ENCODE measurements around the gene MSANTD2.

MSANTD2 gene

GRCh38 chr11:124837491-124837856 lies 37.3 kb upstream of the MSANTD2 start:
- Histone ChIP-seq H3K27me3 (ENCODE audit: control insufficient read depth, insufficient read depth, low read length) (peaks cover 44% of the 10 kb centered on the region), H3K9me3 (replicated peaks; ENCODE audit: low read length) (no peaks in the 10 kb centered on the region), H3K36me3 (ENCODE audit: insufficient read depth, low read length) (no peaks in the 10 kb centered on the region), H3K9ac (ENCODE audit: low read depth, low read length) (no peak overlapping the region), H3K4me1 (ENCODE audit: control insufficient read depth, insufficient read depth, low read length) (peaks cover 21% of the 10 kb centered on the region), H3K4me2 (ENCODE audit: low read length) (peak overlapping the region; percentile 18), H3K4me3 (ENCODE audit: low read length) (no peak overlapping the region)

- Histone ChIP-seq H3K36me3 (ENCODE audit: insufficient read depth, low read length) (no peaks in the 10 kb centered on the region), H3K9ac (ENCODE audit: low read depth, low read length) (peak overlapping the region; percentile 70), H3K4me2 (ENCODE audit: low read length) (peak overlapping the region; percentile 16), H3K4me1 (ENCODE audit: control insufficient read depth, insufficient read depth, low read length) (peaks cover 21% of the 10 kb centered on the region), H3K27me3 (ENCODE audit: control insufficient read depth, insufficient read depth, low read length) (peaks cover 29% of the 10 kb centered on the region), H3K4me3 (ENCODE audit: low read length) (peak overlapping the region; percentile 21), H3K9me3 (replicated peaks; ENCODE audit: low read length) (no peaks in the 10 kb centered on the region)
Measured at GRCh38 chr11:124835918-124836317, 35.7 kb upstream of the MSANTD2 start.

DNA sequence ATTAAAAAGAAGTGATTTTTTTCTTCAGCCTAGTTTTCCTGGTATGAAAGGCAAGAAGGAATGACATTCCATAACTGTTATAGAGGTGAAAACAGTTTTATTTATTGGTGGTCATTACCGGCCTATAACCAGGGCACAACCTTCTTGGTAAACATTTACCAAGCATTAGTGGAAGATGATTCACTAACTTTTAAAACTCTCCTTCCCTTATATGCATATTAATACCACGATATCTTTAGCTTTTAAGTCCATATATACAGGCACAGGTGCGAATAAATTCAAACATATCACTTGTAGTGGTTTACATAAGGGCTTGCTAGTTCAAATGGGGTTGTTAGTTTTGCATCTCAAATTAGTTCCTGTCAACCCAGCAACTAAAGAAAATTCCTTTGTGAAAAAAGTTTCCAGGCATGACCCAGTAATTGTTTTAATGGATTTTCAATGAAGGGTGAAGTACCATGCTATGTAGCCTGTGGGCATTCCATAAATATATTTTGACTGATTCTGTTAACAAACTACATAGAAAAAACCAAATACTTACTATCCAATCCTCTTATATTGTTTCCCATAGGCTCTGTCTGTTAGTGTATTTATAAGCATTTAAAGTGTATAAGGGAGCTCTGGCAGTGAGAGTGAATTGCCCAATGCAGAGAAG lies 34.4 kb upstream of the MSANTD2 start:
- Histone ChIP-seq H3K9ac (ENCODE audit: low read depth, low read length) (no peak overlapping the region), H3K36me3 (ENCODE audit: insufficient read depth, low read length) (no peaks in the 10 kb centered on the region), H3K4me1 (ENCODE audit: control insufficient read depth, insufficient read depth, low read length) (peaks cover 18% of the 10 kb centered on the region), H3K4me3 (ENCODE audit: low read length) (no peak overlapping the region), H3K27me3 (ENCODE audit: control insufficient read depth, insufficient read depth, low read length) (peaks cover 16% of the 10 kb centered on the region), H3K9me3 (replicated peaks; ENCODE audit: low read length) (no peaks in the 10 kb centered on the region), H3K4me2 (ENCODE audit: low read length) (no peak overlapping the region)

- Histone ChIP-seq H3K27me3 (ENCODE audit: control insufficient read depth, insufficient read depth, low read length) (no peaks in the 10 kb centered on the region), H3K4me3 (ENCODE audit: low read length) (no peak overlapping the region), H3K4me2 (ENCODE audit: low read length) (no peak overlapping the region), H3K9me3 (replicated peaks; ENCODE audit: low read length) (no peaks in the 10 kb centered on the region), H3K4me1 (ENCODE audit: control insufficient read depth, insufficient read depth, low read length) (peaks cover 9% of the 10 kb centered on the region), H3K36me3 (ENCODE audit: insufficient read depth, low read length) (no peaks in the 10 kb centered on the region), H3K9ac (ENCODE audit: low read depth, low read length) (no peak overlapping the region)
Measured at GRCh38 chr11:124832571-124832970, 32.4 kb upstream of the MSANTD2 start.

- H3K9me3 ChIP-seq (replicated peaks; ENCODE audit: low read length): no peaks in the 10 kb centered on the region
- H3K36me3 ChIP-seq (ENCODE audit: insufficient read depth, low read length): no peaks in the 10 kb centered on the region
- no peak overlapping the region for H3K4me2 ChIP-seq (ENCODE audit: low read length)
- no peak overlapping the region for H3K4me3 ChIP-seq (ENCODE audit: low read length)
- H3K27me3 ChIP-seq (ENCODE audit: control insufficient read depth, insufficient read depth, low read length): no peaks in the 10 kb centered on the region
- H3K9ac ChIP-seq (ENCODE audit: low read depth, low read length): no peak overlapping the region
- H3K4me1 ChIP-seq (ENCODE audit: control insufficient read depth, insufficient read depth, low read length): peaks cover 5% of the 10 kb centered on the region
Measured at GRCh38 chr11:124831897-124832296, 31.7 kb upstream of the MSANTD2 start.

DNA sequence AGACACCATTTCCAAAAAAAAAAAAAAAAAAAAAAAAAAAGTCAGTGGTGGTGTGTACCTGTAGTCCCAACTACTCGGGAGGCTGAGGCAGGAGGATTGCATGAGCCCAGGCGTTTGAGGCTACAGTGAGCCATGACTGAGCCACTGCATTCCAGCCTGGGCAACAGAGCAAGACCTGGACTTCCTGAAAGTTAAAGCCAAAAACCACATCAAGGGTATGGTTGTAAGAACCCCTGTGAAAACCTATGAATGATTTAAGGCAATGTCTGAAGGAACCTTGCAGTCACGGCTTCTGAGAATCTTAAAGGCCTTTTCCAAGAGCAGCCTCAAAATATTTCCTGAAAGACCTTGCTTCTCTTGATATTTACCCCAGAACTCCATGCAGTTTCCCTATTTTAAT lies 30.5 kb upstream of the MSANTD2 start:
- Histone ChIP-seq H3K9ac (ENCODE audit: low read depth, low read length) (no peak overlapping the region), H3K4me2 (ENCODE audit: low read length) (no peak overlapping the region), H3K27me3 (ENCODE audit: control insufficient read depth, insufficient read depth, low read length) (peaks cover 4% of the 10 kb centered on the region)

GRCh38 chr11:124829986-124830385 lies 29.8 kb upstream of the MSANTD2 start:
- H3K4me3 ChIP-seq (ENCODE audit: low read length): no peak overlapping the region
- H3K4me2 ChIP-seq (ENCODE audit: low read length): no peak overlapping the region
- no peak overlapping the region for H3K9ac ChIP-seq (ENCODE audit: low read depth, low read length)
- H3K4me1 ChIP-seq (ENCODE audit: control insufficient read depth, insufficient read depth, low read length): no peaks in the 10 kb centered on the region
- peaks cover 5% of the 10 kb centered on the region for H3K27me3 ChIP-seq (ENCODE audit: control insufficient read depth, insufficient read depth, low read length)
- no peaks in the 10 kb centered on the region for H3K9me3 ChIP-seq (replicated peaks; ENCODE audit: low read length)
- H3K36me3 ChIP-seq (ENCODE audit: insufficient read depth, low read length): no peaks in the 10 kb centered on the region

More for the DNA sequence above, 30.5 kb upstream of the MSANTD2 start:
- Histone ChIP-seq H3K9me3 (replicated peaks; ENCODE audit: low read length) (no peaks in the 10 kb centered on the region), H3K36me3 (ENCODE audit: insufficient read depth, low read length) (no peaks in the 10 kb centered on the region), H3K4me1 (ENCODE audit: control insufficient read depth, insufficient read depth, low read length) (no peaks in the 10 kb centered on the region), H3K4me3 (ENCODE audit: low read length) (no peak overlapping the region)

DNA sequence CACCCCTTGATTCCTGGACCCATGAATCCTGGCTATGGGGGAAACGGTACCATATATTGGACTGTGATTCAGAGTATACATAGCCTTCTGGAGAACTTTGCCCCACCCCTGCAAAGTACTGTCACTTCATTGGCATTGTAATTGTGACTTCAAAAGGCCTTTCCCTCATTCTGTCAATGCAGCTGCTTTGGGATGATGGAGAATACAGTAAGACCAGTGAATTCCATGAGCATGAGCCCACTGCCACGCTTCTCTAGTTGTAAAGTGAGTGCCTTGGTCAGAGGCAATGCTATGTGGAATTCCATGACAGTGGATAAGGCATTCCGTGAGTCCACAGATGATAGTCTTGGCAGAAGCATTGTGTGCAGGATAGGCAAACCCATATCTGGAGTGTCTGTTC lies 25.7 kb upstream of the MSANTD2 start:
- peaks cover 28% of the 10 kb centered on the region for H3K27me3 ChIP-seq (ENCODE audit: control insufficient read depth, insufficient read depth, low read length)
- H3K4me2 ChIP-seq (ENCODE audit: low read length): no peak overlapping the region
- H3K9ac ChIP-seq (ENCODE audit: low read depth, low read length): no peak overlapping the region
- H3K4me1 ChIP-seq (ENCODE audit: control insufficient read depth, insufficient read depth, low read length): no peaks in the 10 kb centered on the region
- H3K4me3 ChIP-seq (ENCODE audit: low read length): no peak overlapping the region
- H3K36me3 ChIP-seq (ENCODE audit: insufficient read depth, low read length): no peaks in the 10 kb centered on the region
- H3K9me3 ChIP-seq (replicated peaks; ENCODE audit: low read length): no peaks in the 10 kb centered on the region

- no peaks in the 10 kb centered on the region for H3K4me1 ChIP-seq (ENCODE audit: control insufficient read depth, insufficient read depth, low read length)
- peaks cover 45% of the 10 kb centered on the region for H3K27me3 ChIP-seq (ENCODE audit: control insufficient read depth, insufficient read depth, low read length)
- H3K36me3 ChIP-seq (ENCODE audit: insufficient read depth, low read length): no peaks in the 10 kb centered on the region
- no peak overlapping the region for H3K4me2 ChIP-seq (ENCODE audit: low read length)
- H3K9ac ChIP-seq (ENCODE audit: low read depth, low read length): no peak overlapping the region
- no peaks in the 10 kb centered on the region for H3K9me3 ChIP-seq (replicated peaks; ENCODE audit: low read length)
- no peak overlapping the region for H3K4me3 ChIP-seq (ENCODE audit: low read length)
Measured at GRCh38 chr11:124823512-124824376, 23.5 kb upstream of the MSANTD2 start.

DNA sequence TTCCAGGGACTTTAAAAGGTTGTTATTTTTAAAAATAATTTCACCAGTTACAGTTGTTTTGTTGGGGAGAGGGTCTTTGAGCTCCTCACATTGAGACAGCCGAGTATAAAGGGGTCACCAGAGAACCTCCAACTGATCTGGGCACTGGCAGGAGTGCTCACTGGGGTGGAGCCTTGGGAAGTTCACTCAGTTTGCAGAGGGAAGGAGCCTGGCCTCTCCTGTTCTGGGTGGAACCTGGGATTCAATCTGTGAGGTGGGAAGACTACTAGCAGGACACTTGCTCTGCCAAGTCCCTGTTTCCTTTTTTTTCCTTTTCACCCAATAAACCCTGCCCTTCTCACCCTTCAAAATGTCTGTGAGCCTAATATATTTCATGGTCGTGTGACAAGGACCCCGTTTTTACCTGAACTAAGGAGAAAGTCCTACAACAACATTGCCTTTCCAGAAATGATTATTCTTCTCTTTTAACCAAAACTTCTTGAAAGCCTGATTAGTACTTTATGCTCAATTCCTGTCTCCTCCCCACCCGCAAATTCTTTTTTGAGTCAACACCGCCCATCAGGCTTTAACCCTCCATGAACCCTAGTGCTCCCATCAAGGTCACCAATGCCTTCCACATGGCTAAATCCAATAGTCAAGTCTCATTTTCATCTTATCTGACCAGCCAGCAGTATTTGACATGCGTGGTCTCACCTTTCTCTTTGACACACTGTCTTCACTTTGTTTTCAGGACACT lies 22.0 kb upstream of the MSANTD2 start:
- Histone ChIP-seq H3K36me3 (ENCODE audit: insufficient read depth, low read length) (no peaks in the 10 kb centered on the region), H3K27me3 (ENCODE audit: control insufficient read depth, insufficient read depth, low read length) (peaks cover 56% of the 10 kb centered on the region), H3K9ac (ENCODE audit: low read depth, low read length) (no peak overlapping the region), H3K4me2 (ENCODE audit: low read length) (no peak overlapping the region), H3K4me3 (ENCODE audit: low read length) (no peak overlapping the region), H3K9me3 (replicated peaks; ENCODE audit: low read length) (no peaks in the 10 kb centered on the region), H3K4me1 (ENCODE audit: control insufficient read depth, insufficient read depth, low read length) (no peaks in the 10 kb centered on the region)

GRCh38 chr11:124817036-124817435 lies 16.8 kb upstream of the MSANTD2 start:
- no peak overlapping the region for H3K9ac ChIP-seq (ENCODE audit: low read depth, low read length)
- no peaks in the 10 kb centered on the region for H3K36me3 ChIP-seq (ENCODE audit: insufficient read depth, low read length)
- no peaks in the 10 kb centered on the region for H3K9me3 ChIP-seq (replicated peaks; ENCODE audit: low read length)
- H3K4me1 ChIP-seq (ENCODE audit: control insufficient read depth, insufficient read depth, low read length): peaks cover 3% of the 10 kb centered on the region
- peaks cover 42% of the 10 kb centered on the region for H3K27me3 ChIP-seq (ENCODE audit: control insufficient read depth, insufficient read depth, low read length)
- no peak overlapping the region for H3K4me3 ChIP-seq (ENCODE audit: low read length)
- no peak overlapping the region for H3K4me2 ChIP-seq (ENCODE audit: low read length)
